ENCODE measurements around the gene NADSYN1.

NADSYN1 gene

GRCh38 chr11:71483692-71484091, 30.7 kb downstream of the NADSYN1 start:
- Histone ChIP-seq H3K4me3 (ENCODE audit: insufficient read depth in 1 of 2, low read depth in 1 of 2, low read length in 2 of 2) (no peak overlapping the region), H2BK12ac (ENCODE audit: low read length in 2 of 2) (no peak overlapping the region), H2BK120ac (ENCODE audit: low read depth, low read length) (no peak overlapping the region), H3K79me1 (replicated peaks; ENCODE audit: low read length, poor library complexity, severe bottlenecking) (no peaks in the 10 kb centered on the region), H2BK15ac (ENCODE audit: low read depth, poor library complexity, severe bottlenecking) (no peak overlapping the region), H3K23ac (ENCODE audit: low read length in 2 of 2) (no peak overlapping the region), H2AFZ (ENCODE audit: low read depth, low read length) (no peak overlapping the region), H2AK5ac (ENCODE audit: low read length, severe bottlenecking) (no peak overlapping the region), H3K4me1 (ENCODE audit: control insufficient read depth, insufficient read depth, low read depth, low read length) (peaks cover 4% of the 10 kb centered on the region), H3K14ac (ENCODE audit: low read length in 2 of 2) (no peak overlapping the region), H2BK5ac (ENCODE audit: low read depth, low read length, poor library complexity, severe bottlenecking) (no peak overlapping the region), H4K91ac (ENCODE audit: low read length) (no peak overlapping the region), H3K27ac (ENCODE audit: low read length, poor library complexity, severe bottlenecking) (no peak overlapping the region), H3K9me3 (ENCODE audit: control insufficient read depth, low read length) (no peaks in the 10 kb centered on the region), H3K4me2 (ENCODE audit: low read length, poor library complexity, severe bottlenecking) (no peak overlapping the region), H3K18ac (ENCODE audit: low read depth in 1 of 2, low read length in 2 of 2) (no peak overlapping the region), H3K4ac (ENCODE audit: low read depth in 1 of 2, low read length in 2 of 2) (no peak overlapping the region), H3K27me3 (ENCODE audit: control insufficient read depth in 1 of 2, insufficient read depth in 1 of 2, low read length in 2 of 2) (no peaks in the 10 kb centered on the region), H4K8ac (ENCODE audit: low read length) (no peak overlapping the region), H3K9ac (ENCODE audit: low read length) (no peak overlapping the region), H3K36me3 (ENCODE audit: control insufficient read depth in 1 of 2, insufficient read depth in 2 of 2, low read depth in 1 of 2, low read length in 2 of 2) (peaks cover 75 to 90% of the 10 kb centered on the region in 2 experiments)
- 94% methylated on average over 6 of the region's 6 CpGs for WGBS
- DNase-seq, result no peak

GRCh38 chr11:71484248-71485062, 31.5 kb downstream of the NADSYN1 start:
- Histone ChIP-seq H2BK120ac (ENCODE audit: low read depth, low read length) (no peak overlapping the region), H3K4ac (ENCODE audit: low read depth in 1 of 2, low read length in 2 of 2) (no peak overlapping the region), H3K36me3 (ENCODE audit: control insufficient read depth in 1 of 2, insufficient read depth in 2 of 2, low read depth in 1 of 2, low read length in 2 of 2) (peaks cover 70 to 84% of the 10 kb centered on the region in 2 experiments), H2AFZ (ENCODE audit: low read depth, low read length) (no peak overlapping the region), H3K23ac (ENCODE audit: low read length in 2 of 2) (no peak overlapping the region), H3K79me1 (replicated peaks; ENCODE audit: low read length, poor library complexity, severe bottlenecking) (no peaks in the 10 kb centered on the region), H3K4me2 (ENCODE audit: low read length, poor library complexity, severe bottlenecking) (no peak overlapping the region), H3K18ac (ENCODE audit: low read depth in 1 of 2, low read length in 2 of 2) (no peak overlapping the region), H3K4me1 (ENCODE audit: control insufficient read depth, insufficient read depth, low read depth, low read length) (peaks cover 12% of the 10 kb centered on the region), H3K14ac (ENCODE audit: low read length in 2 of 2) (no peak overlapping the region), H3K27me3 (ENCODE audit: control insufficient read depth in 1 of 2, insufficient read depth in 1 of 2, low read length in 2 of 2) (no peaks in the 10 kb centered on the region), H3K9ac (ENCODE audit: low read length) (no peak overlapping the region), H2BK15ac (ENCODE audit: low read depth, poor library complexity, severe bottlenecking) (no peak overlapping the region), H2AK5ac (ENCODE audit: low read length, severe bottlenecking) (no peak overlapping the region), H4K91ac (ENCODE audit: low read length) (no peak overlapping the region), H3K4me3 (ENCODE audit: insufficient read depth in 1 of 2, low read depth in 1 of 2, low read length in 2 of 2) (no peak overlapping the region), H3K27ac (ENCODE audit: low read length, poor library complexity, severe bottlenecking) (no peak overlapping the region), H4K8ac (ENCODE audit: low read length) (no peak overlapping the region), H3K9me3 (ENCODE audit: control insufficient read depth, low read length) (no peaks in the 10 kb centered on the region), H2BK12ac (ENCODE audit: low read length in 2 of 2) (no peak overlapping the region), H2BK5ac (ENCODE audit: low read depth, low read length, poor library complexity, severe bottlenecking) (no peak overlapping the region)
- WGBS, result 95% methylated on average over 23 of the region's 23 CpGs
- no peak for DNase-seq

GRCh38 chr11:71485063-71485399, 32.0 kb downstream of the NADSYN1 start:
- H3K79me1 ChIP-seq (replicated peaks; ENCODE audit: low read length, poor library complexity, severe bottlenecking), result peaks cover 2% of the 10 kb centered on the region
- peaks cover 16% of the 10 kb centered on the region for H3K4me1 ChIP-seq (ENCODE audit: control insufficient read depth, insufficient read depth, low read depth, low read length)
- H4K91ac ChIP-seq (ENCODE audit: low read length), result no peak overlapping the region
- H3K4me2 ChIP-seq (ENCODE audit: low read length, poor library complexity, severe bottlenecking), result no peak overlapping the region
- H3K9ac ChIP-seq (ENCODE audit: low read length), result no peak overlapping the region
- no peak overlapping the region for H3K18ac ChIP-seq (ENCODE audit: low read depth in 1 of 2, low read length in 2 of 2)
- no peak overlapping the region for H3K4ac ChIP-seq (ENCODE audit: low read depth in 1 of 2, low read length in 2 of 2)
- H2BK15ac ChIP-seq (ENCODE audit: low read depth, poor library complexity, severe bottlenecking), result no peak overlapping the region
- H2BK120ac ChIP-seq (ENCODE audit: low read depth, low read length), result no peak overlapping the region
- H2AFZ ChIP-seq (ENCODE audit: low read depth, low read length), result no peak overlapping the region
- H3K4me3 ChIP-seq (ENCODE audit: insufficient read depth in 1 of 2, low read depth in 1 of 2, low read length in 2 of 2), result no peak overlapping the region
- no peak overlapping the region for H3K14ac ChIP-seq (ENCODE audit: low read length in 2 of 2)
- no peak overlapping the region for H4K8ac ChIP-seq (ENCODE audit: low read length)
- DNase-seq, result no peak
- no peaks in the 10 kb centered on the region for H3K27me3 ChIP-seq (ENCODE audit: control insufficient read depth in 1 of 2, insufficient read depth in 1 of 2, low read length in 2 of 2)
- no peaks in the 10 kb centered on the region for H3K9me3 ChIP-seq (ENCODE audit: control insufficient read depth, low read length)
- no peak overlapping the region for H3K27ac ChIP-seq (ENCODE audit: low read length, poor library complexity, severe bottlenecking)
- H3K36me3 ChIP-seq (ENCODE audit: control insufficient read depth in 1 of 2, insufficient read depth in 2 of 2, low read depth in 1 of 2, low read length in 2 of 2), result peaks cover 72 to 84% of the 10 kb centered on the region in 2 experiments
- H3K23ac ChIP-seq (ENCODE audit: low read length in 2 of 2), result no peak overlapping the region
- no peak overlapping the region for H2BK5ac ChIP-seq (ENCODE audit: low read depth, low read length, poor library complexity, severe bottlenecking)
- no peak overlapping the region for H2BK12ac ChIP-seq (ENCODE audit: low read length in 2 of 2)
- H2AK5ac ChIP-seq (ENCODE audit: low read length, severe bottlenecking), result no peak overlapping the region
- WGBS, result 92% methylated on average over 6 of the region's 6 CpGs

- H2BK120ac ChIP-seq (ENCODE audit: low read depth, low read length), result no peak overlapping the region
- no peak for DNase-seq
- no peak overlapping the region for H2AFZ ChIP-seq (ENCODE audit: low read depth, low read length)
- peaks cover 16% of the 10 kb centered on the region for H3K4me1 ChIP-seq (ENCODE audit: control insufficient read depth, insufficient read depth, low read depth, low read length)
- no peak overlapping the region for H3K4ac ChIP-seq (ENCODE audit: low read depth in 1 of 2, low read length in 2 of 2)
- no peak overlapping the region for H4K8ac ChIP-seq (ENCODE audit: low read length)
- no peaks in the 10 kb centered on the region for H3K9me3 ChIP-seq (ENCODE audit: control insufficient read depth, low read length)
- no peaks in the 10 kb centered on the region for H3K27me3 ChIP-seq (ENCODE audit: control insufficient read depth in 1 of 2, insufficient read depth in 1 of 2, low read length in 2 of 2)
- no peak overlapping the region for H3K9ac ChIP-seq (ENCODE audit: low read length)
- no peak overlapping the region for H2BK15ac ChIP-seq (ENCODE audit: low read depth, poor library complexity, severe bottlenecking)
- no peak overlapping the region for H3K23ac ChIP-seq (ENCODE audit: low read length in 2 of 2)
- H3K36me3 ChIP-seq (ENCODE audit: control insufficient read depth in 1 of 2, insufficient read depth in 2 of 2, low read depth in 1 of 2, low read length in 2 of 2), result peaks cover 72 to 84% of the 10 kb centered on the region in 2 experiments
- H3K14ac ChIP-seq (ENCODE audit: low read length in 2 of 2), result no peak overlapping the region
- no peak overlapping the region for H2AK5ac ChIP-seq (ENCODE audit: low read length, severe bottlenecking)
- H3K18ac ChIP-seq (ENCODE audit: low read depth in 1 of 2, low read length in 2 of 2), result no peak overlapping the region
- H2BK12ac ChIP-seq (ENCODE audit: low read length in 2 of 2), result no peak overlapping the region
- H3K4me3 ChIP-seq (ENCODE audit: insufficient read depth in 1 of 2, low read depth in 1 of 2, low read length in 2 of 2), result no peak overlapping the region
- H3K79me1 ChIP-seq (replicated peaks; ENCODE audit: low read length, poor library complexity, severe bottlenecking), result peaks cover 2% of the 10 kb centered on the region
- H3K27ac ChIP-seq (ENCODE audit: low read length, poor library complexity, severe bottlenecking), result no peak overlapping the region
- WGBS, result 96% methylated on average over 18 of the region's 18 CpGs
- no peak overlapping the region for H3K4me2 ChIP-seq (ENCODE audit: low read length, poor library complexity, severe bottlenecking)
- no peak overlapping the region for H2BK5ac ChIP-seq (ENCODE audit: low read depth, low read length, poor library complexity, severe bottlenecking)
- H4K91ac ChIP-seq (ENCODE audit: low read length), result no peak overlapping the region
Observed at GRCh38 chr11:71485466-71485865, 32.5 kb downstream of the NADSYN1 start.
